T-helper 22 cell (primary cell): Measurements from ENCODE around the gene SCARB1.

Source experiments
- DNase-seq: peaks from one replicate; pipeline ENCODE4 v3.0.0-alpha.2; 2020; ENCODE audit warnings: low read depth

SCARB1 gene

DNA sequence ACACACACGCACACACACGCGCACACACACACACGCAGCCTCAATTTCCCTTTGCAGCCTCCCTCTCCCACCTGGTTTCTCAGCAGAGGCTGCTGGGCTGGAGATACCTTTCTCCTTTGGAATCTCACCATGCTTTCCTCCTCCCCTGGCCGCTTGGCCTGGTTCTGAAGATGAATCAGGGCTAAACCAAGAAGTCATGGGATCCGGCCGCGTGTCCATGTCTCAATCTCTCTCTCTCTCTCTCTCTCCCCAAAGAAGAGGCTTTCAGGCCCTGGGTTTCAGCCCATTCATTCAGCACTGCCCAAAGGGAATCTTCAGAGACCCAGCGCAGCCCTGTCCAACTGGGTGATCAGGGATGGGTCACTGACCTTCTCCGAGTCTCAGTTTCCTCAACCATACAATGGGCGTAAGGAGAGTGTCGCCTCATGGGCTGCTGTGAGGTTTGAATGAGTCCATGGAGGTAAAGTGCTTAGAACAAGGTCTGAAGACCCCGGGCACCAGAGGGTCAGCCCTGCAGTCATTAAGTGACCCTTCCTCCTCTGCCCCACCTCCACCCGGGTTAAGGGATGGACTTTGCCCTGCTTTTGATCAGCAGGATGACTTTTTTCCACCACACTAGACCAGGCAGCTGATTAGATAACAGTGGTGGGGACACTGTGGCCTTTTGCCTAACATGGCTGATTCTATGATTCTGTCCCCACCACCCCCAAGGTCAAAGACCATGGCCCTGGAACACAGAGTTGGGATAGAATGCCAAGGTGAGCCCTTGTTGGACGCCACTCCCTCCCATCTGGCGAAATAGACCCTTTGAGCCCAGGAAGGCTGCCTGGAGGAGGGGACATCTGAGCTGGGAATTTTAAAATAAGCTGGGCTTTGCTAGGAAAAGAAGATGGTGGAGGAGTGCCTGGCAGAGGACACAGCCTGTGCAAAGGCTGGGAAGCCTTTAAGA, 42.1 kb downstream of the SCARB1 start:
- DNase-seq: no peak

DNA sequence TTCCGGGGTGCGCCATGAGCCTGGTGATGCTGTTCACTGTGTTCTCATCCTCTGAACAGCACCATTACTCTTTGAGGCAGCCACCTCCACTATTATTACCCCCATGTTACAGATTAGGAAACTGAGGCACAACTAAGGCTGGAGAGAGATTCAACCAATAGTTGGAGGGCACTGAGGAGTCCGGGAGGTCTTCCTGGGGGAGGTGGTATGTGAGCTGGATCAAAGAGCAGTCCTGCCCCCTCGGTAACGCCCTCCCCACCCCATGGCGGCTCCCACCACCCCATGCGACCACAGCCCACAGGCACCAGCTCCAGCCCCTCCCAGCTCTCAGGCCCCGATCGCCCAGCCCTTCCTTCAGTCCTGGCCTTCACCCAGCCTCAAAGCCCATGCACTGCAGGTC, 43.5 kb downstream of the SCARB1 start:
- no peak for DNase-seq

DNA sequence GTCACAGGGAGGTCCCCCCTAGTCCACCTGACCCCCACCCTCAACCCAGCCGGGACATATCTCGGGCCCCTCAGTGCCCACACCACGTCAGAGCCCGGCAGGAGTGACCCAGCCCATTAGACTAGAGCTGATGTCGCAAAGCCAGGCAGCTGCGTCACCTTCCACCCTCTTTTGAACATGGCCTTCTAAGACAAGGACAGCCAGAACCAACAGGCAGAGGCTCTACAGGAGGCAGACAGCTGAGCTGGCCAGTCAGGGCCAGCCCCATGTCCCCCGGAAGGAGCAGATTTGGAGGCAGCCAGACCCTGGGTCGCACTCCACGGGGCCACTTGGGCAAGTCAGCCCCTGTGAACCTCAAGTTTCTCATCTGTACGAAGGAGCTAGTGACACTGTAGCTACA, 44.1 kb downstream of the SCARB1 start:
- no peak for DNase-seq

DNA sequence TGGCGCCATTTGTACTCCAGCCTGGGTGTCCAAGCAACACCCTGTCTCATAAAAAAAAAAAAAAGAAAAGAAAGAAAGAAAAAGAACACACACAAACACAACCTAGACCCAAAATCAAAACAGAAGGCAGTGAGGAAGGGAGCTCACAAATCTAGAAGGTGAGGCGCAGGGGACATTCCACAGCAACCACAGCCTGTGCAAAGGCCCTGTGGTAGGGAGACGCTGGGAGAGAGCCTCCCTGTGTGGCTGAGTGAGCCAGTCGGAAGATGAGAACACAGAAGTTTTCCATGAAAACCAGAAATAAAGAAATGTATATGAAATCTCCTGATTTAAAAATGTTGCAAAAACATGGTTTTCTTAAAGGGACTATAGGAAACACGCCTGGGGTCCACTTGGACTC, 44.6 kb downstream of the SCARB1 start:
- DNase-seq: no peak

DNA sequence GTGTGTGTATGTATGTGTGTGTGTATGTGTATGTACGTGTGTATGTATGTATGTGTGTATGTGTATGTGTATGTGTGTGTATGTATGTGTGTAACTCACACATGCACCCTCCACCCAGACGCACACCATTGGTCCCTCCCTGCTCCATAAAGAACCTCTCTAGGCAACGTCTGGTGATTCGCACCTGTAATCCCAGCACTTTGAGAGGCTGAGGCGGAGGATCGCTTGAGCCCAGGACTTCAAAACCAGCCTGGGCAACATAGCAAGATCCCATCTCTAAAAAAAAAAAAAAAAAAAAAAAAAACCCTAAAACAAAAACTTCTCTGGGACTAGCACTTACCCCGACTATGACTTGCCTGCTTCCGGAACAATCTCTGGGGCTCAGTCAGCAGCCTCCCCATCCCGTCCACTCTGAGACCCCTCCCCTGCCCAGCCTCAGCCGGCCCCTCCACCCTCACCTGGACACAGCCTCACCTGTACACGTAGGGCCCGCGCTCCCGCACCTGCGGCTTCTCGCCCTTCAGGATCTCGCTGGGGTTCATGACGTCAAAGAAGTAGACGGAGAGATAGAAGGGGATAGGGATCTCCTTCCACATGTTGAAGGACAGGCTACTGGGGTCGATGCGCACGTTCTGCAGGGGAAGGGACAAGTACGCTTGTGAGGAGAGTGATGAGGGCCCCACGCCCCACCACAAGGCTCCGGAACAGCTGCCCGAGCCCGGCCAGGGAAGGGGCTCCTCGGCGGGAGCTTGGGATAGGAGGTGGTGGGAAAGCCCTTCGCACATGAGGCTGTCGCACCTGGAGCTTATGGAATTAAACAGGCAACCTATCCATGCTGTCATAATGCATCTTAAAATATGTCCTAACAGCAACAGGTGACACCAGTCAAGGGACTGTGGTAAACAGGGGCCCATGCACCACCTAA, 46.3 kb downstream of the SCARB1 start:
- no peak for DNase-seq

DNA sequence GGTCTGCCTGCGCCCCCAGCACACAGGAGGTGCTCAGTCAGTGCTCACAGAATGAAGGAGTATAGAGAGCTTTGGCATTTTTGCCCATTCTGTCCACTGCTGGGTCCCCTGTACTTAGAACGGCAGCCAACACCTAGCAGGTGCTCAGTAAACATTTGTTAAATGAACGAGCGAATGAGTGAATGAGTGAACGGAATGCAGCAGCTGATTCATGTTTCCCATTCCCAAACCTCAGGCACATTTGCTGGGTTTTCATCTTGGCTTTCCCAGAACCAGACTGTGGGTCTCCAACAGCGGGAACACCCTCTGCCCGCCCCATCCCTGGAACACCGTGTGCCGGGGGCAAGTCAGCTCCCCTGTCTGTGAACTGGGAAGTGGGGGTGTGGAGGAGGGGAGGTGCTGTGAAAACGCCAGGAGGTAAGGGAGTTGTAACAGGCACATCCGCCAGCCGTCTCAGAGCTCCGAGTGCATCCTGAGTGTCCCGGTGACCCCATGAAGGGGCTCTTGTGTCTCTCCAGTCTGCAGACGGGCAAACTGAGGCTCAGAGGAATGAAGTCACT, 47.3 kb downstream of the SCARB1 start:
- DNase-seq: no peak

DNA sequence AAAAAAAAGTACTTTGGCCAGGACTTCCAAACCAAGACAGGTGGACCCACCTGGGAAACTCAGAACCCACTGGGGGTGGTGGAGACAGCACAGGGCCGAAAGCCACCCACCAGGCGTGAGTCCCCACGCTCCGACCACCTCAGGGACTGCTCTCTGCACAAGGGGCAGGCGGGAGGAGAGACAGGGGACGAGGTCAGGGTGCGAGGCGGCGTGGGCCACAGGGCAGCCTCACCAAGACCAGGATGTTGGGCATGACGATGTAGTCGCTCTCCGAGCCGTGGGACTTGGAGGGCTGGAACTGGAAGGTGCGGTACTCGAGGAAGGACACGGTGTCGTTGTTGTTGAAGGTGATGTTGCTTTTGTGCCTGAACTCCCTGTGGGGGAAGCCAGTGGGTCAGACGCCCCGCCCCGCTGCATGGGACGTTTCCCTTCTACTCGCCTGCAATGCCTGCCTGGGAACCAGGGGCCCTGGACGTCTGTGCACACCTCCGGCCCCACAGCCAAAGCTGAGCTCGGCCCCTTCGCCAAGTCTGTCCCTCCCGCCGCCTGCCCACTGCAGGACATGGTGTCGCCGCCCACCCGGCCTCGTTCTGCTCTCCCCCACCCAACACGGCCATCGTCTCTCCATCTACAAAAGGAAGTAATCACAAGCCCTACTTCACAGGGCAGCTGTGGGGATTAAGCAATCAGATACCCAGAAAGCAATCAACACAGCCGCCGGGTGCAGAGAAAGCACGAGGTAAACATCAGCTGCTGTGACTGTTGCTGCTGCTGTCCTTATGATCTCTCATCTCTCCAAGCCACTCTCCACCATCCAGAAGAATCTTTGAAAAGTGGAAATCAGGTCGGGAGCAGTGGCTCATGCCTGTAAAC, 48.7 kb downstream of the SCARB1 start:
- no peak for DNase-seq

DNA sequence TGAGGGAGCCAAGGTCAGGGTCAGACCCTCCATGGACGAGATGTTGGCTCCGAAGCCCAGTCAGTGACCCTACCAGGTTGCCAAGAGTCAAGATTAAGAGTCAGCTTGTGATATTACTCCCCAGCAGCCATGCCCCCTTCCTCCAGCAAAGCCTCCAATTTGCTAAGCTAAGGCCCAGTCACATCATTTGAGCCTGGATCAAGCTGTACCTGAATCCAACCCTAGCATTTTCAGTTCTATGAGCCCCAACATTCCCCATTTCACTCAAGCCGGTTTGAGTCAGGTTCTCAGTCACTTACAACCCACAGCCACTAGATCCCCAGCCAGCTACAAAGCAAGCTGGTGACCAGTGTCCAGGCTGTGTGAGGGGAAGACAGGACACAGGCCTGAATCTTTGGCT, 49.9 kb downstream of the SCARB1 start:
- no peak for DNase-seq

DNA sequence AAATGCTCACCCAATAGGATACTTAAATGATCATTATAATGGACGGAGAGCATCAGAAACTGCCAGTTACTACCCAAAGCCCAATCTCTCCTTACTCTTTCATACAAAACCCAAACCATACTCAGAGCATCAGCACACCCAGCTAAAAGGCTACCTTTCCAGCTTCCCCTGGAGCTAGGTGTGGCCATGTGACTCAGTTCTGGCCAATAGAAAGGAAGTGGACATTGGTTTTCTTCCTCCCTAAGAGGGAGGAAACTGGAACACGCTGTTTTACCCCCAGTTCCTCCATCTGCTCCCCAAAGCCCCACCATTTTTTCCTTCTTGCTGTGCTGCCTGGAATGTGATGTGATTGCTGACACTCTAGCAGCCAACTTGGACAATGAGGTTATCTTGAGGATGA, 50.7 kb downstream of the SCARB1 start:
- no peak for DNase-seq

DNA sequence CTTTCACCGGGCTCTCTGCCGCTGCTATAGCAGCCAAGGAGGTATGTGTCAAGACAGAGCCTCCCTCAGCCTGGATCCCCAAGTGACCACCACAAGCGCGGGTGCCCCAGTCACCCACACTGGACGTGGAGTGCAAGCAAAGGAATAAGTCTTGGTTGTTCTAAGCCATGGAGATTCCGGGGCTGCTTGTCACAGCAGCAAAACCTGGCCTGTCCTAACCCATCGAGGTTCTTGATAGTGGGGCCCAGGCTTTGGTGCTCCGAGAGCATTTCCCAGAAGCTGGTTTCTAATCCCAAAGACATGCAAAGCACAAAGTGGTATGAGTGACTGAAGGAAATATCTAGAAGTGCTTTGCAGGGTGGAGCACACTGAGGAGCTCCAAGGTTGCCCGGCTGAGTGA, 51.3 kb downstream of the SCARB1 start:
- no peak for DNase-seq

DNA sequence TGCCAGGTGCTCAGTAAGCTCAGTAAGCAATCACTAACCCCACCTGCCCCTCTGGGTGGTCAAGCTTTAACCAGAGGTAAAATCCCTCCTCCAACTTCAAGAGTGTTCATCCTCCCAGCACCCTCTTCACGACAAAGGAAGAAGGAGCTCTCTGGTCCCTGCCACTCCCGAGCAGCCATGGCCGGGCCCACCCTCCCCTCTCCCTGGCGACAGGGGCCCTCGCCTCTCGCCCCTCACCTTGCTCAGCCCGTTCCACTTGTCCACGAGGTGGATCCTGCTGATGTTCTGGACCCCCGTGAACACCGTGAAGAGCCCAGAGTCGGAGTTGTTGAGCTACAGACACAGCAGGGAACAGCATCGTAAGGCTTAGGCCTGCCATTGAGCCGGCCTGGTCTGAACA, 52.0 kb downstream of the SCARB1 start:
- DNase-seq: no peak

DNA sequence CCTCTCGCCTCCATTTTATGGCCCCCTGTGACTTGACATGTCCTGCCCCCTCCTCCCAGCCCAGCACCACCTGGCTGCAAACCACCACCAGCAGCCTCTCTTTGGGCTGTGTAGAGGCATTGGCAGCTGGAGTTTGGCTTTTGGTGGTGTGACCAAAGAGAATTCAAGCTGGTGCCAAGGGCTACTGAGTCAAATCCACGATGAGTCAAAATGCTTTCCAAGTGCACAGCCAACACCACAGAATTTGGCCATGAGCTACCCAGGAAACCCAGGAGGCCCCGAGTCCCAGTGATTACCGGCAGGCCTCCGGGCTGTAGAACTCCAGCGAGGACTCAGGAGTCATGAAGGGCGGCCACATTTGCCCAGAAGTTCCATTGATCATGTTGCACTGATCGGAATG, 53.8 kb downstream of the SCARB1 start:
- no peak for DNase-seq

DNA sequence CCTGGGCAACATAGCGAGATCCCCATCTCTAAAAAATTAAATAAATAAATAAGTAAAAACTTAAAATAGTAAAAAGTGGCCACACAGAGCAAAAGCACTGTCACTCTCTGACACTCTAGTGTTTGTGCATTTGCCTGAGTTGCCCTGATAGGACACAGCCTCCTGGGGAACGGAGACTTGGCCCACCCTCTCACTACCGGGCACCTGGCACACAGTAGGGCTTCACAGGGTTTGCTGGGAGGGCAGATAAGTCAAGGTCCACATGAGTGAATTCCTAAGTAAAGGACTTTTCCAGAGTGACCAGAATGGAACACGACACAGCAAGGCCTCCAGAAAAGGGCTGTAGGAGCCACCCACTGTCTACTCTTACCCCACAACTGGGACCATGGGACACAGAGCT, 54.3 kb downstream of the SCARB1 start:
- no peak for DNase-seq

DNA sequence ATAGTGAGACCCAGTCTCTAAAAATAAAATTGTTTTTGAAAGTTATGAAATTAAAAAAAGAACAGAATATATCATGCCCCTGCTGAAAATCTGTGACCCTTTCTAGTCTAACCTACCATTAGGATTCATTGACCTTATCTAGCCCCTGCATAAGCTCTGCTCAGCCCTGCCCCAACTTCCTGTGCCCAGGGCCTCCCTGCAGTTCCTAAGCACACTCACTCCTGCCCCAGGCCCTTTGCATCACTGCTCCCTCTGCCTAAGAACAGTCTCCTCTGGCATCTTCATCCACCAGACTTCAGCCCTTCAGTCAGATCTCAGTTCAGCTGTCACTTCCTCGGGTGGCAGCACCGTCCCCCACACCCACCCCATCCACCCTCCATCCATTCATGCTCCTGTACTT, 55.4 kb downstream of the SCARB1 start:
- DNase-seq: no peak

DNA sequence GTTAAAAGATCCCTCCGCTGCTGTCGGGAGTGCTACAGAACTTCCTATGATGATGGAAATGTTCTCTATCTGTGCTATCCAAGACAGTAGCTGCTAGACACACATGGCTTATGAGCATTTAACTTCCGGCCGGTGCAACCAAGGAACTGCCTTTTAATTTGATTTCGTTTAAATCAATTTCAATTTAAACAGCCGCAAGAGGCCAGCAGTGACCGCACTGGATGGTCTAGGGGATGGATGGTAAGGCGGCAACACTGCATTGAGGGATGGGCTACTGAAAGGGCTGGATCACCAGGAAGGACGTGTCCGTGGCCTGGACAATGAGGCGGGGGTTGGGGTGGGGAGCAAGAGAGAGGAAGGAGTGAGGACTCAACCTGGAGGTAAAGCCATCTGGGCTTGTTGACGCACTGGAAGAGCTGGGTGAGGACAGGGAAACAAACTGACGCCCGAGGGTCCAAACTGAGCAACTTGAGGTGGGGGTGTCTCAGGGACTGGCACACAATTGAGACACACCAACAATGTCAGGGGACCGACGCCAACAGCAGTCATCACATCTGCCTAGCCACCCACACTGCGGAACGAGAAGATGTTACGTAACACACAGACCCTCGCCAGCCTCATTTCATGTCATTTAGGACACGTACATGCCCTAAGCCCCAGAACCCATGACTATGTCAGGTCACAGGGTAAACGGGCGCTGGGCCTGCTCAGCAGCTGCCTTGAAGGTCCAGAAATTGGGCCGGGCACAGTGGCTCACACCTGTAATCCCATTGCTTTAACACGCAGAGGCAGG, 57.6 kb downstream of the SCARB1 start:
- no peak for DNase-seq

DNA sequence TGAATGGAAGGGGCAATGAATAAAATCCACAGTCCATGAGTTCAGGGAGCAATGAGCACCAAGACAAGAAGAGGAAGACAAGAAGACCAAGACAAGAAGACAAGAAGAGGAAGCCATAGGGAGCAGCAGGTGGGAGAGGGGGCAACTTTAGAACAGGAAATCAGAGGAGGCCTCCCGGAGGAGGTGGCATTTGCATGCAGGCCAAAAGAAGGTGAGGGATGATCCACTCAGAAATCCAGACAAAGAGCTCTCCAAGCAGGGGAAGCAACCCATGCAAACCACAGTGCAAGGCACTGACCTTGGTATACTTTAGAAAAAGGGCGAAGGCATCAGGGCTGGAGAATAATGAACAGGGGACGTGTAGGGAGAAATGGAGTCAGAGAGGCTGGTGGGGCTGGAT, 58.6 kb downstream of the SCARB1 start:
- DNase-seq: no peak

DNA sequence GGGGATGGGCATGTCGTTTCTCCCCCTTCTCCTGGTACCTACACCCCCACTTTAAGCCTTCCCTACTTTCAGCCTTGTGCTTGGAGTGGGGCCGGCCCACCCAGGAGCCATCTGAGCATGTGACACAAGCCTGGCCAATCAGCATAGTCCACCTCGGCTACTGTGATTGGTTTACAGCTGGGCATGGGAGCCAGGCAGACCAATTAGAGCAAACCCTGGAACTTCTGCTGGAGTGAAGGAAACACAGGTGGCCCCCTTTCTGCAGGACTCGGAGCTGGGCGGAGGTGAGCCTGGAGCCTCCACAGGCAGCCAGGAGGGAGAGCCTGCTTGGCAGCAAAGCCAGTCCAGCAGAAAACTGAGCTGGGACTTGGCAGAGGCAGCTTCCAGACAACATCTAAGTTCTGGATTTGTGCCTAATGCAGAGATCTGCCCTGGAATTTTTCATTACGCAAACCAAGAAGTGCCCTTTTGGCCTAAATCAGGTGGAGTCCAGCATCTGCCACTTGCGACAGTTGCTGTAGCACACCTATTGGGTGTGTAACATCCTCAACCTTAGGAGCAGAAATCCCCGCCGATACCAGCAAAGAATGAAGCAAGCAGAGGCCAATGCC, 59.5 kb downstream of the SCARB1 start:
- no peak for DNase-seq

DNA sequence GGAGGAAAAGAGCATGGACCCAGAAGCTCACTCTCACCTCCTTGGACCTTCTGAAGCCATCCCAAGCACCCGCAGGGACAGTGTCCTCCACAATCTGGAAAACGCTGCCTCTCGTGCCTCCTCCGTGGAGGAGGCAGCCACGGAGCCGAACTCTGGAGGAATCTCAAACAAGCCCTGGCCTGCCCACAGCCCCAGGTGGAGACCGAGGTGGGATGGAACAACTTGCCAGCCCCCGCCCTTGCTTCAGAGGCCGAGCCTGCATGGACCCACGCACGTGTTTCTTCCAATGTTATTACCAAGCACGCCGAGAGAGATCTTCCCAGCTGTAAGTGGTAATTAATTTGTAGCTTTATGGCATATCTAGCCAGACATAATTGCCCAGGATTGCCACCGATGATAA, 61.3 kb downstream of the SCARB1 start:
- DNase-seq: no peak

DNA sequence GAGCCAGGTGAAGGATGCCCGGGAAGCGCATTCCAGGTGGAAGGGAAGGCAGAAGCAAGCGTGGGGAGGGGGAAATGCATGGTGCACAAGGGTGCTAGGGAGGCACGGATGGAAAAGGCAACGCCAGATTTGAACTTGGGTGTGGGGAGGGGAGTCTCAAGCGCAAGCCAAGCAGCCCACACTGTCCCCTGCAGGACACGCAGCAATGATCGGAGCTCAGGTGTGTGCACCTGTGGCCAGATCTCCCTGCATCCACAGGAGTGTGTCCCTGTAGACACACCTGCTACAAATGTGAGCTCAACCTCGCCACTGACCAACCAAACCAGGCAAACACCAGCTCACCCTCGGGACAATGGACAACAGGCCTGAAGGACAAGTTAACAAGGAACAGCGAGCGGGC, 63.2 kb downstream of the SCARB1 start:
- no peak for DNase-seq

DNA sequence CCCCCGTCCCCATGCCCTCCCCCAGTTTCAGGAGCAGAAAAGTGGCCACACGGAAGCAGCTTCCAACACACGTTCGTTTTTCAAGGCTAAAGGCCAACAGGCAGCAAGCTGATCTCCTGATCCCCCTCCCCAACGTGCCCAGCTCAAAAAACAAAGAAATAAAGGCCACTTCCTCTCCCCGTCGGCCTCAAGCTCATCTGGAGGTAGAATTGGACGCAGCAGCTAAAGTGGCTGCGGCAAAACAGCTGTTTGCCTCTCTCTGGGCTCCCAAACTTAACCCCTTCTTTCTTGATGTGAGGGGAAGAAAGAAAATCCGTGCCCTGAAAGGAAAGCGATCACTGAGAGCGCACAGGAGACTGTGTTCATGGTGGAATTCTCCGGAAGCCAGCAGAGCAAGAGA, 66.3 kb downstream of the SCARB1 start:
- no peak for DNase-seq
